NB4 (cell line): Measurements from ENCODE around the gene DEFB125.

Source experiments
- CTCF ChIP-seq: IDR thresholded peaks from one replicate; pipeline ENCODE4 v1.5.1; 2012; ENCODE audit warnings: low read depth, low read length
- POLR2A ChIP-seq: IDR thresholded peaks from 2 replicates; pipeline ENCODE4 v1.6.1; 2011; ENCODE audit warnings: mild to moderate bottlenecking; ENCODE audit not compliant: insufficient read length; ENCODE audit errors: extremely low read depth

- TF ChIP-seq POLR2A (no peak), CTCF (no peak)
Observed at GRCh38 chr20:78338-78737, 9.1 kb upstream of the DEFB125 start.
